Ishikawa (cell line): ENCODE results near the gene TM4SF20.

Experiments
- CEBPB ChIP-seq: IDR thresholded peaks from 2 replicates; pipeline ENCODE4 v1.6.1; 2012
- CREB1 ChIP-seq: IDR thresholded peaks from 2 replicates; pipeline ENCODE4 v1.6.1; 2012; ENCODE audit warnings: low read depth
- EGR1 ChIP-seq: IDR thresholded peaks from 2 replicates; pipeline ENCODE4 v1.6.1; 2012
- EP300 ChIP-seq: IDR thresholded peaks from 2 replicates; pipeline ENCODE4 v1.6.1; 2012; ENCODE audit warnings: borderline replicate concordance
- FOXM1 ChIP-seq: IDR thresholded peaks from 2 replicates; pipeline ENCODE4 v1.6.1; 2012; ENCODE audit warnings: low read depth, borderline replicate concordance
- NFIC ChIP-seq: IDR thresholded peaks from 2 replicates; pipeline ENCODE4 v1.6.1; 2012
- RAD21 ChIP-seq: IDR thresholded peaks from 2 replicates; pipeline ENCODE4 v1.6.1; 2012; ENCODE audit warnings: low read depth
- TAF1 ChIP-seq: IDR thresholded peaks from 2 replicates; pipeline ENCODE4 v1.6.1; 2012; ENCODE audit warnings: low read depth, mild to moderate bottlenecking
- TCF12 ChIP-seq: IDR thresholded peaks from 2 replicates; pipeline ENCODE4 v1.6.1; 2012; ENCODE audit warnings: low read depth
- YY1 ChIP-seq: IDR thresholded peaks from 2 replicates; pipeline ENCODE4 v1.6.1; 2012; ENCODE audit warnings: low read depth
- TF ChIP-seq, protein P1 (sequence below): IDR thresholded peaks from 2 replicates; pipeline ENCODE4 v1.6.1; 2012
- TF ChIP-seq, protein P2 (sequence below): IDR thresholded peaks from 2 replicates; pipeline ENCODE4 v1.6.1; 2012; ENCODE audit warnings: low read depth, mild to moderate bottlenecking
- TF ChIP-seq, protein P3 (sequence below): IDR thresholded peaks from 2 replicates; pipeline ENCODE4 v1.6.1; 2012

DNA sequence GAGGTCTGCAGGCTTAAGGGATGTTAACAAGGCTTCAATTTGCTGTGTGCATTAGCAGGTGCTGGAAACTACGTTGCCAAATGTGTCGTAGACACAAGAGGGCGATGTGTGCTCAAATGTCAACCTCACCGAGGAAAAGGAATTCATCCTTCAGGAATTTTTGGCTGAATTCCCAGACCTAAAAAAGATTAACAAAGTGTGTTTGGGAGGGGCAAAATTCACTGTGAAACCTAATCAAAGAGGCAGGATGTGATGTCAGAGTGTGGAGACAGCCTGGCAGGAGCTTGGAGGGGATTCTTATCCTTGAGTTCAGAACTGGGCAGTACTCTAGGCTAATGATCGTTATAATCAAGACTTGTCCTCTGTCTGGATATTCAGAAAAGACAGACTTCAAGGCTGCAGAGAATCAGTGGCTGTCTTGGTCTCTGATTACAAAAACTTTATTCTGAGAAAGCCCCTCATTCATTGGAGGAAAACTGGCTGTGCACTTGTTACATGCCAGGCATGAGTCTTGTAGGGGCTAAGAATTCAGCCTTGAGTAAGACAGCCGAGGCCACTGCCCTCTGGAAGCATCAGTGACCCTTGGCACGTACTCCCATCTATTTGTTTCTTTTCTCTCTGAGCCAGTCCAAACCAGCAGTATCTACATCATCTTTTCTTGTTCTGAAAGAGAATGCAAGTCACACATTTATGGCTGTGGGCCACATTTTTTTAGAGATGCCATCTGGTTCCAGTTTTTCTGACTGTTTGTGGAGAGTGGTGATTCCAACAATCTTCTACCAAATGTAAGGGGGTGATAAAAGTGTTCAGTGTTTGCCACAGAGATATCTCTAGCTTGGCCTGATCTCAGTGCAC is 27.3 kb upstream of the TM4SF20 start:
- no peak for TF ChIP-seq TCF12
- TF ChIP-seq, protein P1, sequence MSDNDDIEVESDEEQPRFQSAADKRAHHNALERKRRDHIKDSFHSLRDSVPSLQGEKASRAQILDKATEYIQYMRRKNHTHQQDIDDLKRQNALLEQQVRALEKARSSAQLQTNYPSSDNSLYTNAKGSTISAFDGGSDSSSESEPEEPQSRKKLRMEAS: no peak
- peak; percentile 95 for TF ChIP-seq RAD21
- TF ChIP-seq NFIC: peak; percentile 95
- TF ChIP-seq, protein P2, sequence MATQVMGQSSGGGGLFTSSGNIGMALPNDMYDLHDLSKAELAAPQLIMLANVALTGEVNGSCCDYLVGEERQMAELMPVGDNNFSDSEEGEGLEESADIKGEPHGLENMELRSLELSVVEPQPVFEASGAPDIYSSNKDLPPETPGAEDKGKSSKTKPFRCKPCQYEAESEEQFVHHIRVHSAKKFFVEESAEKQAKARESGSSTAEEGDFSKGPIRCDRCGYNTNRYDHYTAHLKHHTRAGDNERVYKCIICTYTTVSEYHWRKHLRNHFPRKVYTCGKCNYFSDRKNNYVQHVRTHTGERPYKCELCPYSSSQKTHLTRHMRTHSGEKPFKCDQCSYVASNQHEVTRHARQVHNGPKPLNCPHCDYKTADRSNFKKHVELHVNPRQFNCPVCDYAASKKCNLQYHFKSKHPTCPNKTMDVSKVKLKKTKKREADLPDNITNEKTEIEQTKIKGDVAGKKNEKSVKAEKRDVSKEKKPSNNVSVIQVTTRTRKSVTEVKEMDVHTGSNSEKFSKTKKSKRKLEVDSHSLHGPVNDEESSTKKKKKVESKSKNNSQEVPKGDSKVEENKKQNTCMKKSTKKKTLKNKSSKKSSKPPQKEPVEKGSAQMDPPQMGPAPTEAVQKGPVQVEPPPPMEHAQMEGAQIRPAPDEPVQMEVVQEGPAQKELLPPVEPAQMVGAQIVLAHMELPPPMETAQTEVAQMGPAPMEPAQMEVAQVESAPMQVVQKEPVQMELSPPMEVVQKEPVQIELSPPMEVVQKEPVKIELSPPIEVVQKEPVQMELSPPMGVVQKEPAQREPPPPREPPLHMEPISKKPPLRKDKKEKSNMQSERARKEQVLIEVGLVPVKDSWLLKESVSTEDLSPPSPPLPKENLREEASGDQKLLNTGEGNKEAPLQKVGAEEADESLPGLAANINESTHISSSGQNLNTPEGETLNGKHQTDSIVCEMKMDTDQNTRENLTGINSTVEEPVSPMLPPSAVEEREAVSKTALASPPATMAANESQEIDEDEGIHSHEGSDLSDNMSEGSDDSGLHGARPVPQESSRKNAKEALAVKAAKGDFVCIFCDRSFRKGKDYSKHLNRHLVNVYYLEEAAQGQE: no peak
- no peak; the same call in 1 of the 2 replicates for TF ChIP-seq EP300
- TF ChIP-seq, protein P3, sequence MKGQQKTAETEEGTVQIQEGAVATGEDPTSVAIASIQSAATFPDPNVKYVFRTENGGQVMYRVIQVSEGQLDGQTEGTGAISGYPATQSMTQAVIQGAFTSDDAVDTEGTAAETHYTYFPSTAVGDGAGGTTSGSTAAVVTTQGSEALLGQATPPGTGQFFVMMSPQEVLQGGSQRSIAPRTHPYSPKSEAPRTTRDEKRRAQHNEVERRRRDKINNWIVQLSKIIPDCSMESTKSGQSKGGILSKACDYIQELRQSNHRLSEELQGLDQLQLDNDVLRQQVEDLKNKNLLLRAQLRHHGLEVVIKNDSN: no peak
- TF ChIP-seq TAF1: no peak
- no peak for TF ChIP-seq CEBPB
- TF ChIP-seq EGR1: no peak
- 0 out of 2 replicates have a peak, but pooled peaks have one; percentile 50 for TF ChIP-seq CREB1
- TF ChIP-seq YY1: no peak
- no peak for TF ChIP-seq FOXM1
